ENCODE data around the gene CALD1.

The CALD1 gene

GRCh38 chr7:134926396-134926795 lies 147.0 kb downstream of the CALD1 start:
- H3K4me1 Mint-ChIP-seq, result peaks cover 5% of the 10 kb centered on the region

GRCh38 chr7:134927076-134927475 lies 147.6 kb downstream of the CALD1 start:
- no peak for TF ChIP-seq CTCF (IDR thresholded peaks at IDR 0.05; ENCODE audit: unreplicated experiment in 3 of 3)
- peaks cover 71% of the 10 kb centered on the region for H3K36me3 Mint-ChIP-seq (ENCODE audit: low read depth)

More at GRCh38 chr7:134926396-134926795, 147.0 kb downstream of the CALD1 start:
- no peaks in the 10 kb centered on the region for H3K27me3 Mint-ChIP-seq (ENCODE audit: low read depth)
- peaks cover 65% of the 10 kb centered on the region for H3K36me3 Mint-ChIP-seq (ENCODE audit: low read depth)
- H3K4me3 Mint-ChIP-seq, result no peak overlapping the region
- no peak overlapping the region for H3K27ac Mint-ChIP-seq
- H3K9me3 Mint-ChIP-seq, result peaks cover 5% of the 10 kb centered on the region
- no peak for TF ChIP-seq CTCF (IDR thresholded peaks at IDR 0.05; ENCODE audit: unreplicated experiment in 3 of 3)

GRCh38 chr7:134927723-134928122 lies 148.3 kb downstream of the CALD1 start:
- H3K27ac Mint-ChIP-seq, result no peak overlapping the region
- no peak overlapping the region for H3K4me3 Mint-ChIP-seq
- no peak for TF ChIP-seq CTCF (IDR thresholded peaks at IDR 0.05; ENCODE audit: unreplicated experiment in 3 of 3)
- peaks cover 71% of the 10 kb centered on the region for H3K36me3 Mint-ChIP-seq (ENCODE audit: low read depth)
- peaks cover 5% of the 10 kb centered on the region for H3K9me3 Mint-ChIP-seq
- no peaks in the 10 kb centered on the region for H3K27me3 Mint-ChIP-seq (ENCODE audit: low read depth)
- H3K4me1 Mint-ChIP-seq, result no peaks in the 10 kb centered on the region

More at GRCh38 chr7:134927076-134927475, 147.6 kb downstream of the CALD1 start:
- peaks cover 4% of the 10 kb centered on the region for H3K4me1 Mint-ChIP-seq
- no peak overlapping the region for H3K4me3 Mint-ChIP-seq
- no peak overlapping the region for H3K27ac Mint-ChIP-seq
- H3K27me3 Mint-ChIP-seq (ENCODE audit: low read depth), result no peaks in the 10 kb centered on the region
- peaks cover 5% of the 10 kb centered on the region for H3K9me3 Mint-ChIP-seq

GRCh38 chr7:134928554-134928953 lies 149.1 kb downstream of the CALD1 start:
- TF ChIP-seq CTCF (IDR thresholded peaks at IDR 0.05; ENCODE audit: unreplicated experiment in 3 of 3), result no peak
- no peaks in the 10 kb centered on the region for H3K27me3 Mint-ChIP-seq (ENCODE audit: low read depth)
- peaks cover 6% of the 10 kb centered on the region for H3K4me1 Mint-ChIP-seq
- H3K27ac Mint-ChIP-seq, result no peak overlapping the region
- peaks cover 74% of the 10 kb centered on the region for H3K36me3 Mint-ChIP-seq (ENCODE audit: low read depth)
- peaks cover 5% of the 10 kb centered on the region for H3K9me3 Mint-ChIP-seq
- no peak overlapping the region for H3K4me3 Mint-ChIP-seq

GRCh38 chr7:134931487-134931886 lies 152.1 kb downstream of the CALD1 start:
- H3K4me1 Mint-ChIP-seq, result peaks cover 21% of the 10 kb centered on the region
- no peak for TF ChIP-seq CTCF (IDR thresholded peaks at IDR 0.05; ENCODE audit: unreplicated experiment in 3 of 3)
- no peak overlapping the region for H3K27ac Mint-ChIP-seq
- no peaks in the 10 kb centered on the region for H3K27me3 Mint-ChIP-seq (ENCODE audit: low read depth)
- H3K9me3 Mint-ChIP-seq, result peaks cover 2% of the 10 kb centered on the region
- no peak overlapping the region for H3K4me3 Mint-ChIP-seq
- H3K36me3 Mint-ChIP-seq (ENCODE audit: low read depth), result peaks cover 80% of the 10 kb centered on the region

- Mint-ChIP-seq H3K27me3 (ENCODE audit: low read depth) (no peaks in the 10 kb centered on the region), H3K27ac (peak overlapping the region in 1 of 3 experiments; percentile 9), H3K9me3 (peaks cover 2% of the 10 kb centered on the region), H3K4me3 (no peak overlapping the region), H3K36me3 (ENCODE audit: low read depth) (peaks cover 91% of the 10 kb centered on the region), H3K4me1 (peaks cover 34% of the 10 kb centered on the region)
- TF ChIP-seq CTCF (IDR thresholded peaks at IDR 0.05; ENCODE audit: unreplicated experiment in 3 of 3), result no peak
Observed at GRCh38 chr7:134932707-134933370, 153.4 kb downstream of the CALD1 start.
